Lung (tissue), 12 donors: Measurements from ENCODE around the gene OXSR1. TPM values are rescaled to one million over a fixed set of nuclear protein-coding genes. Genes with fewer than 3 reads are reported as not detected.
A peak's percentile ranks its signal among the peaks of the same experiment; 100 is the strongest.

Experiments
- ATAC-seq: fragments of 200-7000 bp; cut with Tn5 transposase; one replicate; pipeline ENCODE4 v1.9.1; 2020; ENCODE audit warnings: moderate number of reproducible peaks; ENCODE audit not compliant: insufficient read depth, low FRiP score
- DNase-seq, 3 donors: peaks; one replicate each; pipeline ENCODE4 v3.0.0-alpha.2; 2013 to 2017
- H3K27ac ChIP-seq, 2 donors: one replicate each; pipeline ENCODE4 v1.5.1; 2013; ENCODE audit warnings: mild to moderate bottlenecking in 2 of 2, moderate library complexity in 2 of 2, control low read depth in 1 of 2, inconsistent platforms in 1 of 2, low read depth in 1 of 2, low read length in 1 of 2
- H3K27me3 ChIP-seq, 3 donors: one replicate each; pipeline ENCODE4 v1.5.1; 2013; ENCODE audit warnings: low read length in 2 of 3; ENCODE audit not compliant: control insufficient read depth in 3 of 3, insufficient read depth in 3 of 3
- H3K36me3 ChIP-seq, 4 donors: one replicate each; pipeline ENCODE4 v1.5.1; 2013; ENCODE audit warnings: low read length in 4 of 4, mild to moderate bottlenecking in 1 of 4, moderate library complexity in 1 of 4; ENCODE audit not compliant: control insufficient read depth in 4 of 4, insufficient read depth in 4 of 4
- H3K4me1 ChIP-seq, 5 donors: one replicate each; pipeline ENCODE4 v1.5.1; 2013; ENCODE audit warnings: low read length in 5 of 5, mild to moderate bottlenecking in 2 of 5, moderate library complexity in 1 of 5; ENCODE audit not compliant: control insufficient read depth in 5 of 5, insufficient read depth in 5 of 5
- H3K4me3 ChIP-seq: one replicate; pipeline ENCODE4 v1.5.1; 2013; ENCODE audit warnings: mild to moderate bottlenecking, control low read depth, moderate library complexity
- H3K9ac ChIP-seq, 2 donors: one replicate each; pipeline ENCODE4 v1.5.1; 2013; ENCODE audit warnings: low read length in 2 of 2, control low read depth in 1 of 2; ENCODE audit not compliant: insufficient read depth in 1 of 2
- H3K9me3 ChIP-seq, 4 donors: one replicate each; pipeline ENCODE4 v1.5.1; 2013; ENCODE audit warnings: low read length in 3 of 4, mild to moderate bottlenecking in 1 of 4, moderate library complexity in 1 of 4; ENCODE audit not compliant: control insufficient read depth in 4 of 4, insufficient read depth in 3 of 4
- CTCF ChIP-seq: IDR thresholded peaks from 2 replicates; pipeline ENCODE4 v1.5.1; 2012; ENCODE audit warnings: mild to moderate bottlenecking; ENCODE audit errors: control extremely low read depth, extremely low read depth
- WGBS, 2 donors: extraction: QIAGEN DNeasy Blood & Tissue Kit; methylation state at CpG; one replicate each; pipeline ENCODE4 v1.1.7; 2013; 5-methylcytosine and 5-hydroxymethylcytosine counted together
- polyA plus RNA-seq, 2 donors: library from polyadenylated mRNA; stranded (reverse); fragments of 200-250 nt; gene quantifications; one replicate each; pipeline ENCODE4 v1.2.1, GENCODE V29; 2013
- total RNA-seq, 2 donors: library from RNA; depleted of rRNA in 1 of 2; stranded (reverse); fragments of >200 nt in 1 of 2; gene quantifications; one replicate each; pipeline ENCODE4 v1.2.1, GENCODE V29; 2014 to 2021
- donor health status: control.
- donor health status: control.
- donor health status: Bipolar disorder and iron deficiency.
- donor health status: healthy.
- donor health status: DM: yes; HTN: yes; CAD: no.

The OXSR1 gene
- total and polyA plus RNA-seq, 4 donors: 11.9 to 38.9 (median 24.9) TPM

GRCh38 chr3:38245930-38246329 lies 80.6 kb downstream of the OXSR1 start:
- 93 to 97% methylated on average over 4 of the region's 4 CpGs for WGBS, 2 donors
- Histone ChIP-seq H3K4me1 (peaks cover 0 to 8% (median 0%) of the 10 kb centered on the region in 5 donors), H3K27ac (no peak overlapping the region), H3K9ac (no peak overlapping the region), H3K27me3 (no peaks in the 10 kb centered on the region), H3K36me3 (peaks cover 7 to 19% (median 14%) of the 10 kb centered on the region in 4 donors), H3K9me3 (no peaks in the 10 kb centered on the region), H3K4me3 (no peak overlapping the region)
- DNase-seq (no peak), ATAC-seq (no peak)
- TF ChIP-seq CTCF: no peak

DNA sequence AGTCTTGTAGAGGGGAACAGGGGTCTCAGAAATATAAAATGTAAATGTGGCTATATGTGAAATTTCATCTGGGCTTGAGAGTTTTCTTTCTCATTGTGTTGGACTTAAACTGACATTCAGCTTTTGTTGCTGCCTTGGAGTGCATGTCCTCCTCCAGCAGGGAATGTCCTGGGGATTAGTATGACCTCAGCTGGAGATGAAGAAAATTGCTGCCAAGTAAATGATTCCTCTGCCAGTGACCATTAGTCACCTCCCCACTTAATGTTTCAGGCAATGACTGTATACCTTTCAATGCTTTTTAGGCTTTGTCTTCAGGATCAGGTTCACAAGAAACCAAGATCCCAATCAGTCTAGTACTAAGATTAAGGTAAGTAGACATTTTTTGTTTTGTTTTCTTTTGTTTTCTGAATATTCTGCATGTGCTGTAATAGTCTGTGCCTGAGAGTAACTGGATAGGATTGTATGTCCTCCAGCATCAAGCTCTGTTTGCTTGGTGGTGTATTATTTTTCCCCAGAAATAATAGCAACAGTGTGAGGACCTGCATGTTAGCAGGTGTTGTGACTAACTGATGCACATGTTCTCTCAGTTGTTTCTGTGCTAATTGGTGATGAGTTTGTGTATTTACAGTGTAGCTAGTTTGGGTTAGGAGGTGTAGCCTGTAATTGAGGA lies 82.2 kb downstream of the OXSR1 start:
- Histone ChIP-seq H3K36me3 (peaks cover 14 to 31% (median 19%) of the 10 kb centered on the region in 4 donors), H3K9ac (no peak overlapping the region), H3K4me3 (no peak overlapping the region), H3K27me3 (no peaks in the 10 kb centered on the region), H3K27ac (peak overlapping the region in 1 of 2 donors; percentile 9), H3K4me1 (peaks cover 0 to 8% (median 0%) of the 10 kb centered on the region in 5 donors), H3K9me3 (no peaks in the 10 kb centered on the region)
- TF ChIP-seq CTCF: no peak
- DNase-seq (peak in 2 of 3 donors; percentile 16 to 41), ATAC-seq (peak; percentile 47)

GRCh38 chr3:38250198-38250597 lies 84.9 kb downstream of the OXSR1 start:
- 95 to 99% methylated on average over 2 of the region's 2 CpGs for whole genome bisulfite sequencing, 2 donors
- no peak for TF ChIP-seq CTCF
- no peak for ATAC-seq
- Histone ChIP-seq H3K36me3 (peaks cover 14 to 48% (median 25%) of the 10 kb centered on the region in 4 donors), H3K27me3 (no peaks in the 10 kb centered on the region), H3K9me3 (no peaks in the 10 kb centered on the region), H3K4me1 (peaks cover 0 to 8% (median 0%) of the 10 kb centered on the region in 5 donors), H3K4me3 (no peak overlapping the region), H3K9ac (no peak overlapping the region), H3K27ac (no peak overlapping the region)
- no peak for DNase-seq
